Body of pancreas (tissue), 4 donors: ENCODE data around the gene ZNF334. TPM values are rescaled to one million over a fixed set of nuclear protein-coding genes. Genes with fewer than 3 reads are reported as not detected.

Experiments used
- ATAC-seq: fragments of 150-250 bp; one replicate; pipeline ENCODE4 v1.9.1; 2016
- DNase-seq, 4 donors: peaks; one replicate each; pipeline ENCODE4 v3.0.0-alpha.2; 2019
- H3K27ac ChIP-seq, 4 donors: fragments of 200-600 bp; sonication (generic); 1 replicate in 3 of 4; 2 replicates in 1 of 4; pipeline versions ENCODE4 v1.5.1 to v1.6.1; 2016 to 2019; ENCODE audit warnings: mild to moderate bottlenecking in 1 of 4, mixed read lengths in 1 of 4, moderate library complexity in 1 of 4
- H3K27me3 ChIP-seq, 2 donors: fragments of 200-600 bp; sonication (generic); one replicate each; pipeline ENCODE4 v1.6.0; 2016; ENCODE audit warnings: mild to moderate bottlenecking in 1 of 2
- H3K36me3 ChIP-seq, 2 donors: fragments of 200-600 bp; sonication (generic); replicated peaks in 1 of 2; 2 replicates each; pipeline ENCODE4 v1.5.1; 2016; ENCODE audit warnings: low read depth in 2 of 2; ENCODE audit not compliant: insufficient read depth in 1 of 2
- H3K4me1 ChIP-seq: fragments of 200-600 bp; sonication (generic); one replicate; pipeline ENCODE4 v1.6.0; 2016
- H3K4me3 ChIP-seq, 2 donors: fragments of 200-600 bp; sonication (generic); 1 replicate in 1 of 2; 2 replicates in 1 of 2; pipeline ENCODE4 v1.5.1; 2016 to 2019
- H3K9me3 ChIP-seq, 3 donors: fragments of 200-600 bp; sonication (generic); 1 replicate in 2 of 3; 2 replicates in 1 of 3; pipeline ENCODE4 v1.5.1; 2016
- POLR2A ChIP-seq, 3 donors: fragments of 450-650 bp; IDR thresholded peaks; one replicate each; pipeline ENCODE4 v1.6.1; 2016; ENCODE audit warnings: antibody characterized with exemption in 3 of 3, mild to moderate bottlenecking in 2 of 3
- WGBS, 2 donors: methylation state at CpG; one replicate each; pipeline ENCODE4 v1.1.5; 2017; 5-methylcytosine and 5-hydroxymethylcytosine counted together
- intact Hi-C: fragments of 100-400 bp; cut with DNase I; formaldehyde crosslinking; loops from one replicate; pipeline ENCODE4 v1.15.1; 2023
- total RNA-seq, 2 donors: library from RNA; depleted of rRNA; stranded (reverse); fragments of >200 nt; gene quantifications; one replicate each; pipeline ENCODE4 v1.1.0, GENCODE V29; 2016
- TF ChIP-seq, protein P1 (sequence below), 7 experiments: fragments of 450-650 bp in 4 of 7; fragments of 200-600 bp in 3 of 7; sonication (generic) in 3 of 7; IDR thresholded peaks; one replicate each; pipeline ENCODE4 v1.5.1; 2016 to 2019; ENCODE audit warnings: antibody characterized with exemption in 7 of 7

The ZNF334 gene
- total RNA-seq, 2 donors from 2014 or later = 11.2 to 13.8 TPM

DNA sequence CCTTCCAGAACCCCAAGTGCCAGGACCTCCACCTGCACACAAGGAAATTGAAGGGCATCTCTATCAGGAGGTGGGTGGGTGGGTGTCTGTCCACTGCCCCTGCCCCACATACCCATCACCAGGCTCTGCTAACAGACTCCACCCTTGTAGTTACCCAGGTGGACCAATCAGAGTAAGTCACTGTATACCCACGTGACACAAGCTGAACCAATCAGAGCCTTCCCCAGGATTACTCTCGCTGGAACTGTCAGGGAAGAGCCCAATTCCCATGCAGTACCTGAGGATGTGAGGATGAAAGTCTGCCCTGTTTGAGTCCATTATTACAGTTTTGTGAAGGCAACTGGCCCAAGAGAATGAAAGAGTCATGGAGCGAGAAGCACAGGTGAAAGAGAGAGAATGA, 32.9 kb upstream of the ZNF334 start:
- H3K4me3 ChIP-seq = no peak overlapping the region
- no peaks in the 10 kb centered on the region for H3K9me3 ChIP-seq
- no peaks in the 10 kb centered on the region for H3K4me1 ChIP-seq
- H3K36me3 ChIP-seq = no peaks in the 10 kb centered on the region
- WGBS, 2 donors = 67 to 68% methylated on average over 3 of the region's 3 CpGs
- H3K27ac ChIP-seq = no peak overlapping the region
- TF ChIP-seq, protein P1, sequence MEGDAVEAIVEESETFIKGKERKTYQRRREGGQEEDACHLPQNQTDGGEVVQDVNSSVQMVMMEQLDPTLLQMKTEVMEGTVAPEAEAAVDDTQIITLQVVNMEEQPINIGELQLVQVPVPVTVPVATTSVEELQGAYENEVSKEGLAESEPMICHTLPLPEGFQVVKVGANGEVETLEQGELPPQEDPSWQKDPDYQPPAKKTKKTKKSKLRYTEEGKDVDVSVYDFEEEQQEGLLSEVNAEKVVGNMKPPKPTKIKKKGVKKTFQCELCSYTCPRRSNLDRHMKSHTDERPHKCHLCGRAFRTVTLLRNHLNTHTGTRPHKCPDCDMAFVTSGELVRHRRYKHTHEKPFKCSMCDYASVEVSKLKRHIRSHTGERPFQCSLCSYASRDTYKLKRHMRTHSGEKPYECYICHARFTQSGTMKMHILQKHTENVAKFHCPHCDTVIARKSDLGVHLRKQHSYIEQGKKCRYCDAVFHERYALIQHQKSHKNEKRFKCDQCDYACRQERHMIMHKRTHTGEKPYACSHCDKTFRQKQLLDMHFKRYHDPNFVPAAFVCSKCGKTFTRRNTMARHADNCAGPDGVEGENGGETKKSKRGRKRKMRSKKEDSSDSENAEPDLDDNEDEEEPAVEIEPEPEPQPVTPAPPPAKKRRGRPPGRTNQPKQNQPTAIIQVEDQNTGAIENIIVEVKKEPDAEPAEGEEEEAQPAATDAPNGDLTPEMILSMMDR (IDR thresholded peaks at IDR 0.05) = no peak
- TF ChIP-seq POLR2A (IDR thresholded peaks at IDR 0.05) = no peak
- DNase-seq (no peak), ATAC-seq (no peak)
- no peaks in the 10 kb centered on the region for H3K27me3 ChIP-seq
- intact Hi-C loops = no loop called here

DNA sequence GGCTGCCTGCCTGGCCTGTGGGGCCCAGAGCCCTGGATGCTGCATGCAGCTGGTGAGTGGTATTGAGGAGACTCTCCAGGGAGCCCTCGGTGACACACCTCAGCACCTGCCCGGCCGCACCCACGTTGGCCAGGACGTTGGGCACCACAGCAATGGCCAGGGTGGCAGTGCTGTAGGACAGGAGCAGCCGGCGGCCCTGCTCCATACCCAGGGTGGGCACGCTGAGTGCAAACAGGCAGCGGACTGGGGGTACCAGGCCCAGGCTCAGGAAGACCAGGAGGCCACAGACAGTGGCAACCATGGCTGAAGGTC, 32.4 kb upstream of the ZNF334 start:
- Histone ChIP-seq H3K36me3 (no peaks in the 10 kb centered on the region), H3K4me1 (no peaks in the 10 kb centered on the region), H3K27ac (no peak overlapping the region), H3K9me3 (no peaks in the 10 kb centered on the region), H3K4me3 (no peak overlapping the region), H3K27me3 (no peaks in the 10 kb centered on the region)
- WGBS, 2 donors = 86% methylated on average over 9 of the region's 9 CpGs; no CpG with 5 or more reads in 1 of the 2 donors
- no peak for DNase-seq
- no peak for ATAC-seq
- intact Hi-C loops = no loop called here
- TF ChIP-seq, protein P1 (IDR thresholded peaks at IDR 0.05) = no peak
- no peak for TF ChIP-seq POLR2A (IDR thresholded peaks at IDR 0.05)

DNA sequence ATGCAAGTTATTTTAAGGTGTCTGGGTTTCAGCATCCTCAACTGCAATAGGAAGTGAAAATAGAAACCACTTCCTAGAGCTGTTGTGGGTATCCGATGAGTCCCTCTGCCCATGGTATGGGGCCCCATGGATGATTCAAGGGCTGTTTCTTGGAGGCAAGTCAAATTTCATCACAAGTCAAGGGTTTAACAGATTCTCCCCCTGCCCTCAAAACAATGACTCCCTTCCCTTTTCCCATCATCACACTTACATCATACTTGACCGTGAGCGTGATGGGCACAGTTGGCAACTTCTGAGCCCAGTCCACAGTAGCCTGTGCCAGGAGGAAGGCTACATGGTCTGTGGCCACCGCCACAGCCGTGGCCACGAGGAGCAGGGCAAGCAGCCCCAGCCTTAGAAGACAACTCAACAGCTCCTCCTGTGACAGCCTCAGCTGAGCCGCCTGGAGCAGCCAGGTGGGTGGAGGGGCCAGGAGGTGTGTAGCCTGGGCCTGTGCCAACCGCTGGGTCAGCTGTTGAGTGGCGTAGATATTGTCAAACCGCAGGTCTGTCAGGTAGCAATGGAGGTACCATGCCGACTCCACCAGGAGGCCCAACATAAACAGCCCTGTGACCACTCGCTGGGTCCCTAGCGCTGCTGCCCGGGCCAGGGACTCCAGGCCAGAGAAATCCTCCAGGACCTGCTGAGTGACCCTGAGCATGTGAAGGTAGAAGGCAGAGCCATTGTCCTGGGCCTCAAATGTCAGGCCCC, 31.9 kb upstream of the ZNF334 start:
- Histone ChIP-seq H3K4me3 (no peak overlapping the region), H3K4me1 (no peaks in the 10 kb centered on the region), H3K27me3 (no peaks in the 10 kb centered on the region), H3K36me3 (no peaks in the 10 kb centered on the region), H3K9me3 (no peaks in the 10 kb centered on the region), H3K27ac (no peak overlapping the region)
- ATAC-seq (no peak), DNase-seq (peak in 1 of 4 donors; percentile 30)
- TF ChIP-seq, protein P1 (IDR thresholded peaks at IDR 0.05) = no peak
- TF ChIP-seq POLR2A (IDR thresholded peaks at IDR 0.05) = no peak
- intact Hi-C loops = no loop called here
- WGBS, 2 donors = 67 to 81% methylated on average over 3 to 14 of the region's 14 CpGs

DNA sequence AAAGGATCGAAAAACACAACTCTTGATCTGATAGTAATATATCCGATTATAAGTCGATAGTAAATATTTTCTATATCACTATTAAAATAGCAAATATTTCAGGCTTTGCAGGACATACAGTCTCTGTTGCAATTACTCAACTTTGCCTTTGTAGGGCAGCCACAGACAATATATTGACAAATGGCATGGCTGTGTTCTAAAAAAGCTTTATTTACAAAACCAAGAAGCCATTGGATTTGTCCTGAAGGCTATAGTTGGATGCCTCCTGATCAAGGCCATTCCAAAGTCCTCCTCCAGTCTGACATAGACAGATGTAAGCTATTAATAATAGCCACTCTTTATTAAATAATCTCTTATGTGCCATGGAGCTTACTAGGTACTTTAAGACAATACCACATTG, 31.2 kb upstream of the ZNF334 start:
- TF ChIP-seq, protein P1 (IDR thresholded peaks at IDR 0.05) = no peak
- TF ChIP-seq POLR2A (IDR thresholded peaks at IDR 0.05) = no peak
- DNase-seq (no peak), ATAC-seq (no peak)
- no peak overlapping the region for H3K27ac ChIP-seq
- no peak overlapping the region for H3K4me3 ChIP-seq
- intact Hi-C loops = no loop called here
- no peaks in the 10 kb centered on the region for H3K9me3 ChIP-seq
- H3K4me1 ChIP-seq = no peaks in the 10 kb centered on the region
- no peaks in the 10 kb centered on the region for H3K27me3 ChIP-seq
- 66 to 67% methylated on average over 3 of the region's 3 CpGs for WGBS, 2 donors
- H3K36me3 ChIP-seq = no peaks in the 10 kb centered on the region

DNA sequence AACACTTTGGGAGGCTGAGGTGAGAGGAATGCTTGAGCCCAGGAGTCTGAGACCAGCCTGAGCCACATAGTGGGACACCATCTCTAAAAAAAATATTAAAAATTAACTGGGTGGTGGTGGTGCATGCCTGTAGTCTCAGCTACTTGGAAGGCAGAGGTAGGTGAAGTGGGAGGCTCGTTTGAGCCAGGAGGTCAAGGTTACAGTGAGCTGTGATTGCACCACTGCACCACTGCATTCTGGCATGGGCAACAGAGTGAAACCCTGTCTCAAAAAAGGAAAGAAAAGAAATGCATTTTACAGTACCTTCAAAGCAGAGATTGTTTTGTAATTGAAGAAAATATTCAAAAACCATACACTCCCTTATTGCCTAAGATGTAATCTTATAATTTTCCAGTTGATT, 30.6 kb upstream of the ZNF334 start:
- no peaks in the 10 kb centered on the region for H3K27me3 ChIP-seq
- intact Hi-C loops = no loop called here
- WGBS, 2 donors = 25 to 26% methylated on average over 1 of the region's 1 CpG
- no peak overlapping the region for H3K27ac ChIP-seq
- ATAC-seq (no peak), DNase-seq (no peak)
- H3K4me3 ChIP-seq = no peak overlapping the region
- TF ChIP-seq, protein P1 (IDR thresholded peaks at IDR 0.05) = no peak
- TF ChIP-seq POLR2A (IDR thresholded peaks at IDR 0.05) = no peak
- no peaks in the 10 kb centered on the region for H3K4me1 ChIP-seq
- H3K36me3 ChIP-seq = no peaks in the 10 kb centered on the region
- H3K9me3 ChIP-seq = no peaks in the 10 kb centered on the region
